Bronchial epithelial cell (primary cell): ENCODE data around the gene TAGAP. TPM values are rescaled to one million over a fixed set of nuclear protein-coding genes. Genes with fewer than 3 reads are reported as not detected.

Experiments used
- DNase-seq: peaks from one replicate; pipeline ENCODE4 v3.0.0-alpha.2; 2010; ENCODE audit warnings: low read depth
- FAIRE-seq: peaks from 2 replicates; lab custom pipeline; 2011; peaks lifted over from hg19 to GRCh38; lab: Jason Lieb, UNC
- H3K27me3 ChIP-seq: 2 replicates; pipeline ENCODE4 v1.5.1; 2011; ENCODE audit warnings: low read length; ENCODE audit not compliant: control insufficient read depth, insufficient read depth
- H3K36me3 ChIP-seq: 2 replicates; pipeline ENCODE4 v1.5.1; 2011; ENCODE audit warnings: low read length; ENCODE audit not compliant: control insufficient read depth, insufficient read depth
- H3K4me3 ChIP-seq: 2 replicates; pipeline ENCODE4 v1.5.1; 2011; ENCODE audit warnings: mild to moderate bottlenecking, low read depth, low read length, control low read depth
- CTCF ChIP-seq: IDR thresholded peaks from 2 replicates; pipeline ENCODE4 v1.5.1; 2011; ENCODE audit warnings: mild to moderate bottlenecking, moderate library complexity, low read length, control low read depth, inconsistent platforms; ENCODE audit not compliant: insufficient read depth, severe bottlenecking
- total RNA-seq: library from RNA; depleted of rRNA; stranded (reverse); fragments of >200 nt; gene quantifications from 2 replicates; pipeline ENCODE4 v1.2.1, GENCODE V29; 2014

TAGAP gene
- total RNA-seq, 1 donor from 2014 or later: under 0.01 TPM

- Histone ChIP-seq H3K36me3 (no peaks in the 10 kb centered on the region), H3K4me3 (no peak overlapping the region), H3K27me3 (no peaks in the 10 kb centered on the region)
- FAIRE-seq (no peak), DNase-seq (no peak)
- no peak for TF ChIP-seq CTCF
Observed at GRCh38 chr6:159082039-159082815, 37.4 kb upstream of the TAGAP start.

- Histone ChIP-seq H3K36me3 (no peaks in the 10 kb centered on the region), H3K27me3 (no peaks in the 10 kb centered on the region), H3K4me3 (no peak overlapping the region)
- DNase-seq: no peak
- no peak for TF ChIP-seq CTCF
- no peak for FAIRE-seq
Observed at GRCh38 chr6:159080217-159080976, 35.6 kb upstream of the TAGAP start.

GRCh38 chr6:159079367-159079766 is 34.6 kb upstream of the TAGAP start:
- no peak for TF ChIP-seq CTCF
- Histone ChIP-seq H3K4me3 (no peak overlapping the region), H3K36me3 (no peaks in the 10 kb centered on the region), H3K27me3 (no peaks in the 10 kb centered on the region)
- no peak for DNase-seq
- no peak for FAIRE-seq

DNA sequence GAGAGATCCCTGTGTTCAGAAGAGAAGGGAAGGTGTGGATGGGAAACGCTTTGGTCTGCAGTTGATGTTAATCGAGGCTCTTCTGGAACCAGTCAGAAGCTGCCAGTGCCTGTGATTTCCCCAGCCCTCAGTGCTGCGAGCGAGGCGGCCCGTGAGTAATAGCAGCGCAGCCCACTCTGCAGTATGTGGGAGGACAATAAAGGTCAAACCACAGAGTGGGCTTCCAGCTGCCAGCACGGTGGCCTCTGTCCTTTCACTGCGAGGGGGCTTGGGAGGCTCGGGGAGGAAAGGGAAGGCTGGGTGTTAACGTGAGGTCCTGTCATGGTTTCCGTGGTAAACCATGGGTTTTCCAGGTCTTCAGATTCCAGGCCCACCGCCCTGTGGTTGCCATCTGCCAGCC is 32.3 kb upstream of the TAGAP start:
- DNase-seq: no peak
- no peak overlapping the region for H3K4me3 ChIP-seq
- H3K27me3 ChIP-seq: peaks cover 2% of the 10 kb centered on the region
- no peak for FAIRE-seq
- H3K36me3 ChIP-seq: no peaks in the 10 kb centered on the region
- no peak for TF ChIP-seq CTCF

- Histone ChIP-seq H3K27me3 (peaks cover 2% of the 10 kb centered on the region), H3K4me3 (no peak overlapping the region), H3K36me3 (no peaks in the 10 kb centered on the region)
- no peak for FAIRE-seq
- no peak for TF ChIP-seq CTCF
- no peak for DNase-seq
Observed at GRCh38 chr6:159075506-159076228, 30.9 kb upstream of the TAGAP start.
